ENCODE measurements around the gene NCBP2L. TPM values are rescaled to one million over a fixed set of nuclear protein-coding genes. Genes with fewer than 3 reads are reported as not detected.

Gene NCBP2L
- polyA plus RNA-seq, 2 of the 4 experiments (the other 2 are of a cell fraction) = not detected

- ChIA-PET CTCF (interaction anchor here (0.8 to 1.8 kb wide), 2 partner anchors 62 to 75 kb away, joined by 3 to 8 read pairs; no protein-coding TSS in a partner anchor), POLR2A (no interaction called here)
- FAIRE-seq = no peak
- DNase-seq (ENCODE audit: low read depth in 1 of 2, low spot score in 1 of 2) = no peak
- no peak for ATAC-seq
- no peak overlapping the region for H3K4me3 ChIP-seq
- no peak overlapping the region for H3K27ac ChIP-seq
- H3K9me3 ChIP-seq = no peaks in the 10 kb centered on the region
- no peak for TF ChIP-seq RCOR1 (IDR thresholded peaks at IDR 0.05; ENCODE audit: low read depth, low read length)
- no peak for TF ChIP-seq MAFK (IDR thresholded peaks at IDR 0.05; ENCODE audit: partially characterized antibody)
- no peak for TF ChIP-seq EP300 (IDR thresholded peaks at IDR 0.05)
- no peak for TF ChIP-seq EHF (CRISPR knock-in tag; IDR thresholded peaks at IDR 0.05)
- no peak for TF ChIP-seq JUNB (IDR thresholded peaks at IDR 0.05)
- no peak for TF ChIP-seq ATOH8 (CRISPR knock-in tag; IDR thresholded peaks at IDR 0.05; ENCODE audit: low read depth)
- no peak for TF ChIP-seq RARB (CRISPR knock-in tag; IDR thresholded peaks at IDR 0.05)
- TF ChIP-seq ZNF302 (CRISPR knock-in tag; IDR thresholded peaks at IDR 0.05) = no peak
- TF ChIP-seq, protein P1, sequence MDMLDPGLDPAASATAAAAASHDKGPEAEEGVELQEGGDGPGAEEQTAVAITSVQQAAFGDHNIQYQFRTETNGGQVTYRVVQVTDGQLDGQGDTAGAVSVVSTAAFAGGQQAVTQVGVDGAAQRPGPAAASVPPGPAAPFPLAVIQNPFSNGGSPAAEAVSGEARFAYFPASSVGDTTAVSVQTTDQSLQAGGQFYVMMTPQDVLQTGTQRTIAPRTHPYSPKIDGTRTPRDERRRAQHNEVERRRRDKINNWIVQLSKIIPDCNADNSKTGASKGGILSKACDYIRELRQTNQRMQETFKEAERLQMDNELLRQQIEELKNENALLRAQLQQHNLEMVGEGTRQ (IDR thresholded peaks at IDR 0.05) = no peak
- TF ChIP-seq ESRRA (IDR thresholded peaks at IDR 0.05; ENCODE audit: borderline replicate concordance, low read length) = no peak
- TF ChIP-seq TFCP2L1 (CRISPR knock-in tag; IDR thresholded peaks at IDR 0.05) = no peak
- no peak for TF ChIP-seq CEBPB (IDR thresholded peaks at IDR 0.05)
- TF ChIP-seq, protein P2, sequence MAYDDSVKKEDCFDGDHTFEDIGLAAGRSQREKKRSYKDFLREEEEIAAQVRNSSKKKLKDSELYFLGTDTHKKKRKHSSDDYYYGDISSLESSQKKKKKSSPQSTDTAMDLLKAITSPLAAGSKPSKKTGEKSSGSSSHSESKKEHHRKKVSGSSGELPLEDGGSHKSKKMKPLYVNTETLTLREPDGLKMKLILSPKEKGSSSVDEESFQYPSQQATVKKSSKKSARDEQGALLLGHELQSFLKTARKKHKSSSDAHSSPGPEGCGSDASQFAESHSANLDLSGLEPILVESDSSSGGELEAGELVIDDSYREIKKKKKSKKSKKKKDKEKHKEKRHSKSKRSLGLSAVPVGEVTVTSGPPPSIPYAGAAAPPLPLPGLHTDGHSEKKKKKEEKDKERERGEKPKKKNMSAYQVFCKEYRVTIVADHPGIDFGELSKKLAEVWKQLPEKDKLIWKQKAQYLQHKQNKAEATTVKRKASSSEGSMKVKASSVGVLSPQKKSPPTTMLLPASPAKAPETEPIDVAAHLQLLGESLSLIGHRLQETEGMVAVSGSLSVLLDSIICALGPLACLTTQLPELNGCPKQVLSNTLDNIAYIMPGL (CRISPR knock-in tag; IDR thresholded peaks at IDR 0.05; ENCODE audit: borderline replicate concordance) = no peak
- TF ChIP-seq, protein P3, sequence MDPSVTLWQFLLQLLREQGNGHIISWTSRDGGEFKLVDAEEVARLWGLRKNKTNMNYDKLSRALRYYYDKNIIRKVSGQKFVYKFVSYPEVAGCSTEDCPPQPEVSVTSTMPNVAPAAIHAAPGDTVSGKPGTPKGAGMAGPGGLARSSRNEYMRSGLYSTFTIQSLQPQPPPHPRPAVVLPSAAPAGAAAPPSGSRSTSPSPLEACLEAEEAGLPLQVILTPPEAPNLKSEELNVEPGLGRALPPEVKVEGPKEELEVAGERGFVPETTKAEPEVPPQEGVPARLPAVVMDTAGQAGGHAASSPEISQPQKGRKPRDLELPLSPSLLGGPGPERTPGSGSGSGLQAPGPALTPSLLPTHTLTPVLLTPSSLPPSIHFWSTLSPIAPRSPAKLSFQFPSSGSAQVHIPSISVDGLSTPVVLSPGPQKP (IDR thresholded peaks at IDR 0.05; ENCODE audit: low read depth, low read length) = no peak
- no peak for TF ChIP-seq FOSL2 (IDR thresholded peaks at IDR 0.05)
- no peak for TF ChIP-seq FOSL2 (CRISPR knock-in tag; IDR thresholded peaks at IDR 0.05)
- no peak for TF ChIP-seq ZC3H11A (IDR thresholded peaks at IDR 0.05)
- no peak overlapping the region for H3K4me2 ChIP-seq
- peaks cover 31% of the 10 kb centered on the region for H3K4me1 ChIP-seq
- 82% methylated on average over 3 of the region's 3 CpGs for WGBS (ENCODE audit: missing lambda C conversion rate)
These were observed 42.9 kb upstream of the NCBP2L start for GRCh38 chrX:107734646-107735045.

- ATAC-seq (no peak), DNase-seq (ENCODE audit: low read depth in 1 of 2, low spot score in 1 of 2) (peak in 1 of 2 experiments; percentile 17), FAIRE-seq (no peak)
- ChIA-PET POLR2A (no interaction called here), CTCF (interaction anchor here (0.9 to 1.9 kb wide), 5 partner anchors 10 to 63 kb away, joined by 3 to 6 read pairs (median 3); no protein-coding TSS in a partner anchor)
- Histone ChIP-seq H3K4me3 (no peak overlapping the region), H3K9me3 (no peaks in the 10 kb centered on the region), H3K27ac (no peak overlapping the region), H3K4me1 (peaks cover 17% of the 10 kb centered on the region), H3K4me2 (no peak overlapping the region)
- TF ChIP-seq FOSL2 (IDR thresholded peaks at IDR 0.05) = no peak
- TF ChIP-seq FOSL2 (CRISPR knock-in tag; IDR thresholded peaks at IDR 0.05) = no peak
- TF ChIP-seq KDM1A (IDR thresholded peaks at IDR 0.05; ENCODE audit: low read depth) = no peak
- no peak for TF ChIP-seq CHD2 (IDR thresholded peaks at IDR 0.05; ENCODE audit: low read length, partially characterized antibody)
- no peak for TF ChIP-seq NPAS2 (CRISPR knock-in tag; IDR thresholded peaks at IDR 0.05; ENCODE audit: borderline replicate concordance)
- TF ChIP-seq, protein P1 (IDR thresholded peaks at IDR 0.05) = no peak
- TF ChIP-seq HDAC2 (IDR thresholded peaks at IDR 0.05) = no peak
- no peak for TF ChIP-seq RNF2 (IDR thresholded peaks at IDR 0.05; ENCODE audit: borderline replicate concordance, low read depth)
- no peak for TF ChIP-seq ZNF302 (CRISPR knock-in tag; IDR thresholded peaks at IDR 0.05)
- no peak for TF ChIP-seq RAD21 (conservative IDR thresholded peaks at IDR 0.05 in 1 of 2, IDR thresholded peaks at IDR 0.05 in 1 of 2)
- TF ChIP-seq, protein P2 (CRISPR knock-in tag; IDR thresholded peaks at IDR 0.05; ENCODE audit: borderline replicate concordance) = no peak
- TF ChIP-seq E2F6 (IDR thresholded peaks at IDR 0.05; ENCODE audit: borderline replicate concordance, low read depth) = no peak
- TF ChIP-seq FOXS1 (CRISPR knock-in tag; IDR thresholded peaks at IDR 0.05) = no peak
- no peak for TF ChIP-seq BCL3 (IDR thresholded peaks at IDR 0.05)
- WGBS (ENCODE audit: missing lambda C conversion rate) = 56% methylated on average over 7 of the region's 8 CpGs
These were observed 40.6 kb upstream of the NCBP2L start for GRCh38 chrX:107736781-107737531.
